HepG2 (cell line): ENCODE results near the gene MARS1. TPM values are rescaled to one million over a fixed set of nuclear protein-coding genes. Genes with fewer than 3 reads are reported as not detected.

Experiments
- ATAC-seq: fragments of 200-7000 bp; cut with Tn5 transposase; 3 replicates; pipeline ENCODE4 v1.9.1; 2020; ENCODE audit warnings: mild to moderate bottlenecking, moderate library complexity
- BruUV-seq: library from RNA; stranded (reverse); fragments of 400-500 nt; replicated peaks from 2 replicates; lab custom pipeline; 2021; lab: Mats Ljungman, UMichigan
- CTCF ChIA-PET: fragments of 300-600 bp; formaldehyde crosslinking; extraction: SDS; loops from one replicate; lab custom pipeline; 2021; ENCODE audit warnings: low total read pairs, inconsistent platforms, low intra/inter-chr PET ratio; lab: Yijun Ruan, JAX
- POLR2A ChIA-PET: fragments of 350-600 bp; sonication (Branson Sonifier 250); formaldehyde crosslinking; loops from one replicate; lab custom pipeline; 2020; ENCODE audit warnings: antibody characterized with exemption, inconsistent platforms; lab: Yijun Ruan, JAX
- DNase-seq: peaks from one replicate; pipeline ENCODE4 v3.0.0-alpha.2; 2015; ENCODE audit warnings: low spot score
- FAIRE-seq: peaks from 3 replicates; lab custom pipeline; 2011; peaks lifted over from hg19 to GRCh38; lab: Jason Lieb, UNC
- H2AFZ ChIP-seq: one replicate; pipeline ENCODE4 v1.6.1; 2011; ENCODE audit warnings: low read length, inconsistent platforms
- H3K27ac ChIP-seq: fragments of 300-600 bp; 3 replicates; pipeline ENCODE4 v1.8.0; 2011; ENCODE audit warnings: mixed run types, mild to moderate bottlenecking, mixed read lengths, low read length, inconsistent platforms; ENCODE audit not compliant: insufficient read depth; ENCODE audit errors: extremely low read length
- H3K27me3 ChIP-seq, 2 experiments: fragments of 200-600 bp in 1 of 2; 2 replicates in 1 of 2; 3 replicates in 1 of 2; pipeline versions ENCODE4 v1.6.0 to v1.8.0; 2011; ENCODE audit warnings: low read length in 2 of 2, mild to moderate bottlenecking in 2 of 2, moderate library complexity in 2 of 2, inconsistent platforms in 1 of 2; ENCODE audit not compliant: insufficient read depth in 2 of 2, control insufficient read depth in 1 of 2
- H3K36me3 ChIP-seq, 2 experiments: fragments of 200-600 bp in 1 of 2; replicated peaks in 1 of 2; 2 replicates in 1 of 2; 3 replicates in 1 of 2; pipeline versions ENCODE4 v1.5.1 to v1.8.0; 2011; ENCODE audit warnings: low read length in 2 of 2, inconsistent platforms in 1 of 2; ENCODE audit not compliant: insufficient read depth in 2 of 2, control insufficient read depth in 1 of 2
- H3K4me1 ChIP-seq: 2 replicates; pipeline ENCODE4 v1.5.1; 2012; ENCODE audit warnings: low read length, inconsistent platforms; ENCODE audit not compliant: insufficient read depth
- H3K4me2 ChIP-seq: 2 replicates; pipeline ENCODE4 v1.6.0; 2011; ENCODE audit warnings: low read depth, low read length, inconsistent platforms
- H3K4me3 ChIP-seq, 3 experiments: fragments of 200-600 bp in 1 of 3; sonication (generic), shearing (Covaris generic) in 1 of 3; replicated peaks in 1 of 3; 2 replicates each; pipeline ENCODE4 v1.5.1; 2011 to 2016; ENCODE audit warnings: low read length in 3 of 3, inconsistent platforms in 2 of 3, low read depth in 2 of 3, mild to moderate bottlenecking in 2 of 3, control low read depth in 1 of 3, mixed read lengths in 1 of 3; ENCODE audit not compliant: insufficient read depth in 1 of 3
- H3K79me2 ChIP-seq: one replicate; pipeline ENCODE4 v1.6.1; 2011; ENCODE audit warnings: low read length, inconsistent platforms; ENCODE audit not compliant: insufficient read depth
- H3K9ac ChIP-seq: 2 replicates; pipeline ENCODE4 v1.6.0; 2011; ENCODE audit warnings: mild to moderate bottlenecking, low read depth, low read length, inconsistent platforms; ENCODE audit not compliant: insufficient read depth
- H3K9me3 ChIP-seq: 2 replicates; pipeline ENCODE4 v1.5.1; 2012; ENCODE audit warnings: mild to moderate bottlenecking, low read length
- H4K20me1 ChIP-seq: 2 replicates; pipeline ENCODE4 v1.6.0; 2011; ENCODE audit warnings: inconsistent platforms, mild to moderate bottlenecking, low read length, moderate library complexity; ENCODE audit not compliant: insufficient read depth
- FLYWCH1 ChIP-seq: sonication (generic); formaldehyde crosslinking; IDR thresholded peaks from 2 replicates; pipeline ENCODE4 v1.8.1; 2023; ENCODE audit warnings: mild to moderate bottlenecking, missing genetic modification reagents
- GABPA ChIP-seq, 2 experiments: IDR thresholded peaks; 2 replicates each; pipeline ENCODE4 v1.6.1; 2011 to 2016; ENCODE audit warnings: low read depth in 2 of 2, low read length in 1 of 2, missing biosample characterization in 1 of 2, missing genetic modification characterization in 1 of 2
- MAZ ChIP-seq, 2 experiments: sonication (generic) in 1 of 2; formaldehyde crosslinking in 1 of 2; IDR thresholded peaks; 2 replicates each; pipeline versions ENCODE4 v1.5.0 to v1.6.1; 2012 to 2020; ENCODE audit warnings: low read depth in 2 of 2, mild to moderate bottlenecking in 2 of 2, borderline replicate concordance in 1 of 2, improper control_type of control experiment in 1 of 2, low read length in 1 of 2, missing genetic modification reagents in 1 of 2, moderate library complexity in 1 of 2
- MLLT10 ChIP-seq: sonication (generic); formaldehyde crosslinking; IDR thresholded peaks from 2 replicates; pipeline ENCODE4 v1.4.0; 2020; ENCODE audit warnings: missing genetic modification reagents
- NFE2 ChIP-seq: sonication (generic); formaldehyde crosslinking; IDR thresholded peaks from 2 replicates; pipeline ENCODE4 v1.4.0; 2020; ENCODE audit warnings: missing genetic modification reagents
- ZFY ChIP-seq: sonication (generic); formaldehyde crosslinking; IDR thresholded peaks from 2 replicates; pipeline ENCODE4 v1.4.0; 2020; ENCODE audit warnings: missing genetic modification reagents
- ZNF331 ChIP-seq: sonication (generic); formaldehyde crosslinking; IDR thresholded peaks from 2 replicates; pipeline ENCODE4 v1.4.0; 2020; ENCODE audit warnings: missing genetic modification reagents
- ZNF816 ChIP-seq: sonication (generic); formaldehyde crosslinking; IDR thresholded peaks from 2 replicates; pipeline ENCODE4 v1.8.0; 2022; ENCODE audit warnings: missing genetic modification reagents, mild to moderate bottlenecking, borderline replicate concordance
- WGBS: methylation state at CpG from one replicate; pipeline ENCODE4 v1.1.6; 2017; ENCODE audit warnings: low lambda C conversion rate; 5-methylcytosine and 5-hydroxymethylcytosine counted together
- in situ Hi-C: cut with HindIII; loops from 2 replicates; pipeline ENCODE4 v1.10.0; 2017; ENCODE audit warnings: low pct_unique_long_range_greater_than_20kb; ENCODE audit not compliant: extremely low pct_ligation_motif_present
- intact Hi-C: fragments of 100-400 bp; cut with micrococcal nuclease; formaldehyde crosslinking; loops from one replicate; pipeline ENCODE4 v1.10.0; 2022; ENCODE audit not compliant: unreplicated experiment
- polyA plus RNA-seq, 8 experiments: library from polyadenylated mRNA; depleted of rRNA in 3 of 8; stranded (reverse) in 7 of 8; unstranded in 1 of 8; fragments of >200 nt; fragmentation: Illumina TruSeq in 4 of 8; extraction: Trizol in 4 of 8; gene quantifications; 2 replicates each; pipeline versions ENCODE4 v1.2.1 to v1.2.3, GENCODE V29; 2011 to 2016; ENCODE audit warnings: low read depth in 4 of 8, missing spikeins in 1 of 8, mixed read lengths in 1 of 8; ENCODE audit not compliant: insufficient read depth in 1 of 8
- total RNA-seq, 5 experiments: library from RNA; depleted of rRNA; stranded (reverse); fragments of >200 nt; fragmentation: Illumina TruSeq; extraction: Trizol; gene quantifications; 2 replicates each; pipeline ENCODE4 v1.2.3, GENCODE V29; 2016; ENCODE audit warnings: low read depth in 1 of 5
- TF ChIP-seq, protein P1 (sequence below), 2 experiments: sonication (generic) in 1 of 2; formaldehyde crosslinking in 1 of 2; IDR thresholded peaks; 2 replicates each; pipeline versions ENCODE4 v1.5.1 to v1.6.1; 2011 to 2020; ENCODE audit warnings: borderline replicate concordance in 1 of 2, low read depth in 1 of 2, low read length in 1 of 2, mild to moderate bottlenecking in 1 of 2, missing genetic modification reagents in 1 of 2, moderate library complexity in 1 of 2
- TF ChIP-seq, protein P2 (sequence below): sonication (generic); formaldehyde crosslinking; IDR thresholded peaks from 2 replicates; pipeline ENCODE4 v1.5.0; 2020; ENCODE audit warnings: mild to moderate bottlenecking, missing genetic modification reagents, borderline replicate concordance

The MARS1 gene
- total and polyA plus RNA-seq, 2 of the 13 experiments (the other 11 are each of a cell fraction or from before 2014, with no cell fraction given) = 115 to 181 TPM

DNA sequence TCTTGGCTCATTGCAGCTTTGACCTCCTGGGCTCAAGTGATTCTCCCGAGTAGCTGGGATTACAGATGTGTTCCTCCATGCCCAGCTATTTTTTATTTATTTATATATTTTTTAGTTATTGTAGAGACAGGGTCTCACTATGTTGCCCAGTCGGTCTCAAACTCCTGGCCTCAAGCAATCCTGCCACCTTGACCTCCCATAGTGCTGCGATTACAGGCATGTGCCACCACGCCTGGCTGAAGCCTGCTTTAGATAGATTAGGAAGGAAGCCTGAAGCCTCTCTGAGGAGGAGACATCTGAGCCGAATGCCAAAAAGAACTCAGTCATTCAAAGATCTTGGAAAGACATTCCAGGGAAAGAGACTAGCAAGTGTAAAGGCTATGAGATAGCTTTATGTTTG lies 43.1 kb upstream of the MARS1 start (continued):
- no peak for TF ChIP-seq ZNF331 (CRISPR knock-in tag)

DNA sequence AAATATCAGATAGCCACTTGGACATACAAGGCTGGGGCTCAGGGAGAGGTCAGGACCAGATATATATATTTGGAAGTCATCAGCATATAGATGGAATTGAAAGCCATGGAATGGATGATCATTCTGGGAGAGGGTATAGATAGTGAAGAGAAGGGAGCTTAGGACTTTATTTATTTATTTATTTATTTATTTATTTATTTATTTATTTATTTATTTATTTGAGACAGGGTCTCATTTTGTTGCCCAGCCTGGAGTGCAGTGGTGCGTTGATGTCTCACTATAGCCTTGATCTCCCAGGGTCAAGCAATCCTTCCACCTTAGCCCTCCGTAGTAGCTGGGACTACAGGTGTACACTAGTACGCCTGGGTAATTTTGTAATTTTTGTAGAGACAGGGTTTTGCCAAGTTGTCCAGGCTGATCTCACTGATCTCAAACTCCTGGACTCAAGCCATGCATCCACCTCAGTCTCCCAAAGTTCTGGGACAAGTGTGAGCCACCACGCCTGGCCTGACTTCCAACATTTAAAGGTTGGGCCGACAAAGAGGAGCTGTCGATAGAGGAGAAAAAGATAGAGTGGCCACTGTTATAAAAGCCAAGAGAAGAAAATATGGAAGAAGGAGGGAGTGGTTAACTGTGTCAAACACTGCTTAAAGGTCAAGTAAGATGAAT lies 41.4 kb upstream of the MARS1 start:
- ATAC-seq = no peak
- Histone ChIP-seq H3K4me3 (no peak overlapping the region), H4K20me1 (no peaks in the 10 kb centered on the region), H3K27ac (no peak overlapping the region), H2AFZ (no peak overlapping the region), H3K4me2 (no peak overlapping the region), H3K27me3 (no peaks in the 10 kb centered on the region), H3K4me1 (peaks cover 20% of the 10 kb centered on the region), H3K79me2 (no peaks in the 10 kb centered on the region), H3K9ac (no peak overlapping the region), H3K36me3 (no peaks in the 10 kb centered on the region), H3K9me3 (no peaks in the 10 kb centered on the region)
- intact Hi-C loops = no loop called here
- CTCF ChIA-PET = no interaction called here
- BruUV-seq = no TSS peak
- in situ Hi-C loops = no loop called here
- 97% methylated on average over 6 of the region's 6 CpGs for WGBS
- DNase-seq = no peak
- no peak for FAIRE-seq
- POLR2A ChIA-PET = no interaction called here
- TF ChIP-seq MLLT10 (CRISPR knock-in tag) = no peak
- no peak for TF ChIP-seq MAZ (IDR thresholded peaks at IDR 0.05; ENCODE audit: borderline replicate concordance, low read depth, low read length)
- no peak for TF ChIP-seq MAZ (CRISPR knock-in tag; IDR thresholded peaks at IDR 0.05; ENCODE audit: low read depth)
- TF ChIP-seq, protein P1, sequence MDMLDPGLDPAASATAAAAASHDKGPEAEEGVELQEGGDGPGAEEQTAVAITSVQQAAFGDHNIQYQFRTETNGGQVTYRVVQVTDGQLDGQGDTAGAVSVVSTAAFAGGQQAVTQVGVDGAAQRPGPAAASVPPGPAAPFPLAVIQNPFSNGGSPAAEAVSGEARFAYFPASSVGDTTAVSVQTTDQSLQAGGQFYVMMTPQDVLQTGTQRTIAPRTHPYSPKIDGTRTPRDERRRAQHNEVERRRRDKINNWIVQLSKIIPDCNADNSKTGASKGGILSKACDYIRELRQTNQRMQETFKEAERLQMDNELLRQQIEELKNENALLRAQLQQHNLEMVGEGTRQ (IDR thresholded peaks at IDR 0.05; ENCODE audit: low read depth, low read length) = no peak
- TF ChIP-seq, protein P1 (CRISPR knock-in tag; IDR thresholded peaks at IDR 0.05; ENCODE audit: borderline replicate concordance) = no peak
- TF ChIP-seq, protein P2, sequence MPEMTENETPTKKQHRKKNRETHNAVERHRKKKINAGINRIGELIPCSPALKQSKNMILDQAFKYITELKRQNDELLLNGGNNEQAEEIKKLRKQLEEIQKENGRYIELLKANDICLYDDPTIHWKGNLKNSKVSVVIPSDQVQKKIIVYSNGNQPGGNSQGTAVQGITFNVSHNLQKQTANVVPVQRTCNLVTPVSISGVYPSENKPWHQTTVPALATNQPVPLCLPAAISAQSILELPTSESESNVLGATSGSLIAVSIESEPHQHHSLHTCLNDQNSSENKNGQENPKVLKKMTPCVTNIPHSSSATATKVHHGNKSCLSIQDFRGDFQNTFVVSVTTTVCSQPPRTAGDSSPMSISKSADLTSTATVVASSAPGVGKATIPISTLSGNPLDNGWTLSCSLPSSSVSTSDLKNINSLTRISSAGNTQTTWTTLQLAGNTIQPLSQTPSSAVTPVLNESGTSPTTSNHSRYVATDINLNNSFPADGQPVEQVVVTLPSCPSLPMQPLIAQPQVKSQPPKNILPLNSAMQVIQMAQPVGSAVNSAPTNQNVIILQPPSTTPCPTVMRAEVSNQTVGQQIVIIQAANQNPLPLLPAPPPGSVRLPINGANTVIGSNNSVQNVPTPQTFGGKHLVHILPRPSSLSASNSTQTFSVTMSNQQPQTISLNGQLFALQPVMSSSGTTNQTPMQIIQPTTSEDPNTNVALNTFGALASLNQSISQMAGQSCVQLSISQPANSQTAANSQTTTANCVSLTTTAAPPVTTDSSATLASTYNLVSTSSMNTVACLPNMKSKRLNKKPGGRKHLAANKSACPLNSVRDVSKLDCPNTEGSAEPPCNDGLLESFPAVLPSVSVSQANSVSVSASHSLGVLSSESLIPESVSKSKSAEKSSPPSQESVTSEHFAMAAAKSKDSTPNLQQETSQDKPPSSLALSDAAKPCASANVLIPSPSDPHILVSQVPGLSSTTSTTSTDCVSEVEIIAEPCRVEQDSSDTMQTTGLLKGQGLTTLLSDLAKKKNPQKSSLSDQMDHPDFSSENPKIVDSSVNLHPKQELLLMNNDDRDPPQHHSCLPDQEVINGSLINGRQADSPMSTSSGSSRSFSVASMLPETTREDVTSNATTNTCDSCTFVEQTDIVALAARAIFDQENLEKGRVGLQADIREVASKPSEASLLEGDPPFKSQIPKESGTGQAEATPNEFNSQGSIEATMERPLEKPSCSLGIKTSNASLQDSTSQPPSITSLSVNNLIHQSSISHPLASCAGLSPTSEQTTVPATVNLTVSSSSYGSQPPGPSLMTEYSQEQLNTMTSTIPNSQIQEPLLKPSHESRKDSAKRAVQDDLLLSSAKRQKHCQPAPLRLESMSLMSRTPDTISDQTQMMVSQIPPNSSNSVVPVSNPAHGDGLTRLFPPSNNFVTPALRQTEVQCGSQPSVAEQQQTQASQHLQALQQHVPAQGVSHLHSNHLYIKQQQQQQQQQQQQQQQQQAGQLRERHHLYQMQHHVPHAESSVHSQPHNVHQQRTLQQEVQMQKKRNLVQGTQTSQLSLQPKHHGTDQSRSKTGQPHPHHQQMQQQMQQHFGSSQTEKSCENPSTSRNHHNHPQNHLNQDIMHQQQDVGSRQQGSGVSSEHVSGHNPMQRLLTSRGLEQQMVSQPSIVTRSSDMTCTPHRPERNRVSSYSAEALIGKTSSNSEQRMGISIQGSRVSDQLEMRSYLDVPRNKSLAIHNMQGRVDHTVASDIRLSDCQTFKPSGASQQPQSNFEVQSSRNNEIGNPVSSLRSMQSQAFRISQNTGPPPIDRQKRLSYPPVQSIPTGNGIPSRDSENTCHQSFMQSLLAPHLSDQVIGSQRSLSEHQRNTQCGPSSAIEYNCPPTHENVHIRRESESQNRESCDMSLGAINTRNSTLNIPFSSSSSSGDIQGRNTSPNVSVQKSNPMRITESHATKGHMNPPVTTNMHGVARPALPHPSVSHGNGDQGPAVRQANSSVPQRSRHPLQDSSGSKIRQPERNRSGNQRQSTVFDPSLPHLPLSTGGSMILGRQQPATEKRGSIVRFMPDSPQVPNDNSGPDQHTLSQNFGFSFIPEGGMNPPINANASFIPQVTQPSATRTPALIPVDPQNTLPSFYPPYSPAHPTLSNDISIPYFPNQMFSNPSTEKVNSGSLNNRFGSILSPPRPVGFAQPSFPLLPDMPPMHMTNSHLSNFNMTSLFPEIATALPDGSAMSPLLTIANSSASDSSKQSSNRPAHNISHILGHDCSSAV (CRISPR knock-in tag) = no peak
- no peak for TF ChIP-seq ZNF816 (CRISPR knock-in tag)
- TF ChIP-seq ZFY = no peak
- TF ChIP-seq FLYWCH1 (CRISPR knock-in tag) = no peak
- no peak for TF ChIP-seq GABPA (IDR thresholded peaks at IDR 0.05; ENCODE audit: low read depth, low read length)
- no peak for TF ChIP-seq GABPA (CRISPR knock-in tag; IDR thresholded peaks at IDR 0.05; ENCODE audit: low read depth)
- no peak for TF ChIP-seq NFE2 (CRISPR knock-in tag)
